ENCODE data around the gene SHB. TPM values are rescaled to one million over a fixed set of nuclear protein-coding genes. Genes with fewer than 3 reads are reported as not detected.

Gene SHB
- total RNA-seq, 1 experiment from 2014 or later: 20.7 TPM

DNA sequence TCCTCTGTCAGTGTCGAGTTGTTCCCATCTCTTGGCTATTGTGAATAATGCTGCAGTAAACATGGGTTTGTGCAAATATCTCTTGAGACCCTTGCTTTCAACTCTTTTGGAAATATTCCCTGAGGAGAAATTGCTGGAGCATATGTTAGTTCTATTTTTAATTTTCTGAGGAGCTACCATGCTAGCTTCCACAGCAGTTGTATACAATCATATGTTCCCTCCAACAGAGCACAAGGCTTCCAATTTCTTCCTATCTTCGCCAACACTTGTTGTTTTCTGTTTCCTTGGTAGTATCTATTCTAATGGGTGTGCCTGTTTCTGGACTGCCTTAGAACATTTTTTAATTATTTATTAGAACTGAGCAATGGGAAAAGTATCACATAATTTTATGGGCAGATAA is 23.6 kb upstream of the SHB start:
- no peaks in the 10 kb centered on the region for H3K36me3 ChIP-seq (ENCODE audit: insufficient read depth, low read length, poor library complexity, severe bottlenecking)
- H3K9me3 ChIP-seq (ENCODE audit: low read depth, low read length, poor library complexity, severe bottlenecking): no peaks in the 10 kb centered on the region
- POLR2A ChIA-PET (ENCODE audit: low non-redundant PET): no interaction called here
- BruUV-seq (replicated peaks): no TSS peak
- TF ChIP-seq EZH2 (IDR thresholded peaks at IDR 0.05; ENCODE audit: borderline replicate concordance, low read depth, low read length, poor library complexity, severe bottlenecking): no peak
- TF ChIP-seq, protein P1, sequence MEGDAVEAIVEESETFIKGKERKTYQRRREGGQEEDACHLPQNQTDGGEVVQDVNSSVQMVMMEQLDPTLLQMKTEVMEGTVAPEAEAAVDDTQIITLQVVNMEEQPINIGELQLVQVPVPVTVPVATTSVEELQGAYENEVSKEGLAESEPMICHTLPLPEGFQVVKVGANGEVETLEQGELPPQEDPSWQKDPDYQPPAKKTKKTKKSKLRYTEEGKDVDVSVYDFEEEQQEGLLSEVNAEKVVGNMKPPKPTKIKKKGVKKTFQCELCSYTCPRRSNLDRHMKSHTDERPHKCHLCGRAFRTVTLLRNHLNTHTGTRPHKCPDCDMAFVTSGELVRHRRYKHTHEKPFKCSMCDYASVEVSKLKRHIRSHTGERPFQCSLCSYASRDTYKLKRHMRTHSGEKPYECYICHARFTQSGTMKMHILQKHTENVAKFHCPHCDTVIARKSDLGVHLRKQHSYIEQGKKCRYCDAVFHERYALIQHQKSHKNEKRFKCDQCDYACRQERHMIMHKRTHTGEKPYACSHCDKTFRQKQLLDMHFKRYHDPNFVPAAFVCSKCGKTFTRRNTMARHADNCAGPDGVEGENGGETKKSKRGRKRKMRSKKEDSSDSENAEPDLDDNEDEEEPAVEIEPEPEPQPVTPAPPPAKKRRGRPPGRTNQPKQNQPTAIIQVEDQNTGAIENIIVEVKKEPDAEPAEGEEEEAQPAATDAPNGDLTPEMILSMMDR (conservative IDR thresholded peaks at IDR 0.05; ENCODE audit: low read depth, low read length): no peak
- CTCF ChIA-PET: no interaction called here
- intact Hi-C loops (cut with micrococcal nuclease; ENCODE audit: unreplicated experiment): no loop called here
- DNase-seq (ENCODE audit: low spot score): no peak
- H3K4me1 ChIP-seq (ENCODE audit: insufficient read depth, low read length, poor library complexity, severe bottlenecking): no peaks in the 10 kb centered on the region
- H3K4me3 ChIP-seq (ENCODE audit: low read depth, low read length, poor library complexity, severe bottlenecking): no peak overlapping the region
- H3K27ac ChIP-seq (ENCODE audit: low read depth, low read length, poor library complexity, severe bottlenecking): no peak overlapping the region
- H3K27me3 ChIP-seq (replicated peaks; ENCODE audit: insufficient read depth, low read depth, low read length, poor library complexity): no peaks in the 10 kb centered on the region

DNA sequence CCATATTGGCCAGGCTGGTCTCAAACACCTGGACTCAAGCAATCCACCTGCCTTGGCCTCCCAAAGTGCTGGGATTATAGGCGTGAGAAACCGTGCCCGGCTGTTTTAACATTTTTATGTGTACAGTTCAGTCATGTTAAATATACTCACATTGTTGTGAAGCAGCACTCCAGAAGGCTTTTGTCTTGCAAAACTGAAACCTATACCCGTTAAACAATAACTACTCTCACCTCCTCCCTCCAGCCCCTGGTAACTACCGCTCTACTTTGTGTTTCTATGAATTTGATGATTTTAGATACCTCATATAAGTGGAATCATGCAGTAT is 23.1 kb upstream of the SHB start:
- H3K9me3 ChIP-seq (ENCODE audit: low read depth, low read length, poor library complexity, severe bottlenecking): no peaks in the 10 kb centered on the region
- no TSS peak for BruUV-seq (replicated peaks)
- POLR2A ChIA-PET (ENCODE audit: low non-redundant PET): no interaction called here
- no peak overlapping the region for H3K4me3 ChIP-seq (ENCODE audit: low read depth, low read length, poor library complexity, severe bottlenecking)
- no peaks in the 10 kb centered on the region for H3K36me3 ChIP-seq (ENCODE audit: insufficient read depth, low read length, poor library complexity, severe bottlenecking)
- intact Hi-C loops (cut with micrococcal nuclease; ENCODE audit: unreplicated experiment): no loop called here
- DNase-seq (ENCODE audit: low spot score): no peak
- no peaks in the 10 kb centered on the region for H3K4me1 ChIP-seq (ENCODE audit: insufficient read depth, low read length, poor library complexity, severe bottlenecking)
- CTCF ChIA-PET: no interaction called here
- no peaks in the 10 kb centered on the region for H3K27me3 ChIP-seq (replicated peaks; ENCODE audit: insufficient read depth, low read depth, low read length, poor library complexity)
- TF ChIP-seq, protein P1 (conservative IDR thresholded peaks at IDR 0.05; ENCODE audit: low read depth, low read length): no peak
- no peak for TF ChIP-seq EZH2 (IDR thresholded peaks at IDR 0.05; ENCODE audit: borderline replicate concordance, low read depth, low read length, poor library complexity, severe bottlenecking)
- H3K27ac ChIP-seq (ENCODE audit: low read depth, low read length, poor library complexity, severe bottlenecking): no peak overlapping the region

DNA sequence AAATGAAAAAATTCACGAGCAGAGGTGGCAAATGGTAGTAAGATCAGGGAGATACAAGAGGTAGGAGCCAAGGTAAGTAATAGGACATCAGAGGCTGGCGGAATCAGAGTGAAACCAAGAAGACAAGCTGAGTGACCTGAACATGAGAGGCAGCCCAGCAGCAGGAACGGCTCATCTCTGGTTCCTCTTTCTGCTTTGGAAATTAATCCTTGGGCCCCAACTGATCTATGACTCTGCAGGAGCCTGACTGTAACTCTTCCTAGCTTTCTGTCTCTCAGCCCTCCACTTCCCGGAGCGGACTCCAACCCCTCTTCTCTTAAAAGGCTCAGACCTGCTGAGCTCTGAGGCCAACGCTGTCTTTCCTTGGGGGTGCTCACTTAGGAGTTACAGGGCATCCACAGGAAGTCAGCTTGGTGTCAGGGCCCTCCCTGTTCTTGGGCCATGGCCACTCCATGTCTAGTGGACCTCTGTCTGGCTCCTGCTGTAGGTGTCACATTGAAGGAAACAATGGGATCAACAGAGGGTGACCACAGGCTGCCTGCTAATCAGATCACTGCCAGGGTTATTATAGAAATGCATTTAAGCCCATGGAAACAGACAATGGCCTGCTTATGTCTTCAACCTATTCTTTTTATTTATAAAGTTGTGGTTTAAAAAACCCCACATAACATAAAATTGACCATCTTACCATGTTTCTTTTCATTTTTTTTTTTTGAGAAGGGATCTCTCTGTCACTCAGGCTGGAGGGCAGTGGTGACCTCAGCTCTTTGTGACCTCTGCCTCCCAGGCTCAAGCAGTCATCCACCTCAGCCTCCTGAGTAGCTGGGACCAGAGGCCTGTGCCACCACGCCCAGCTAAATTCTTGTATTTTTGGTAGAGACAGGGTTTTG is 22.5 kb upstream of the SHB start:
- ChIA-PET CTCF (no interaction called here), POLR2A (ENCODE audit: low non-redundant PET) (no interaction called here)
- no peaks in the 10 kb centered on the region for H3K9me3 ChIP-seq (ENCODE audit: low read depth, low read length, poor library complexity, severe bottlenecking)
- intact Hi-C loops (cut with micrococcal nuclease; ENCODE audit: unreplicated experiment): no loop called here
- H3K27me3 ChIP-seq (replicated peaks; ENCODE audit: insufficient read depth, low read depth, low read length, poor library complexity): no peaks in the 10 kb centered on the region
- H3K4me3 ChIP-seq (ENCODE audit: low read depth, low read length, poor library complexity, severe bottlenecking): no peak overlapping the region
- TF ChIP-seq, protein P1 (conservative IDR thresholded peaks at IDR 0.05; ENCODE audit: low read depth, low read length): no peak
- no peak for TF ChIP-seq EZH2 (IDR thresholded peaks at IDR 0.05; ENCODE audit: borderline replicate concordance, low read depth, low read length, poor library complexity, severe bottlenecking)
- no peak for DNase-seq (ENCODE audit: low spot score)
- no peaks in the 10 kb centered on the region for H3K4me1 ChIP-seq (ENCODE audit: insufficient read depth, low read length, poor library complexity, severe bottlenecking)
- H3K27ac ChIP-seq (ENCODE audit: low read depth, low read length, poor library complexity, severe bottlenecking): no peak overlapping the region
- no peaks in the 10 kb centered on the region for H3K36me3 ChIP-seq (ENCODE audit: insufficient read depth, low read length, poor library complexity, severe bottlenecking)
- BruUV-seq (replicated peaks): no TSS peak

Measured in A673 (cell line).